Body of pancreas (tissue), 4 donors: ENCODE measurements around the gene CAMKK2.

Experiments
- POLR2A ChIP-seq, 3 donors: fragments of 450-650 bp; IDR thresholded peaks; one replicate each; pipeline ENCODE4 v1.6.1; 2016; ENCODE audit warnings: antibody characterized with exemption in 3 of 3, mild to moderate bottlenecking in 2 of 3
- TF ChIP-seq, protein P1 (sequence below), 7 experiments: fragments of 450-650 bp in 4 of 7; fragments of 200-600 bp in 3 of 7; sonication (generic) in 3 of 7; IDR thresholded peaks; one replicate each; pipeline ENCODE4 v1.5.1; 2016 to 2019; ENCODE audit warnings: antibody characterized with exemption in 7 of 7

GRCh38 chr12:121222847-121223246 is 73.7 kb downstream of the CAMKK2 start:
- TF ChIP-seq, protein P1, sequence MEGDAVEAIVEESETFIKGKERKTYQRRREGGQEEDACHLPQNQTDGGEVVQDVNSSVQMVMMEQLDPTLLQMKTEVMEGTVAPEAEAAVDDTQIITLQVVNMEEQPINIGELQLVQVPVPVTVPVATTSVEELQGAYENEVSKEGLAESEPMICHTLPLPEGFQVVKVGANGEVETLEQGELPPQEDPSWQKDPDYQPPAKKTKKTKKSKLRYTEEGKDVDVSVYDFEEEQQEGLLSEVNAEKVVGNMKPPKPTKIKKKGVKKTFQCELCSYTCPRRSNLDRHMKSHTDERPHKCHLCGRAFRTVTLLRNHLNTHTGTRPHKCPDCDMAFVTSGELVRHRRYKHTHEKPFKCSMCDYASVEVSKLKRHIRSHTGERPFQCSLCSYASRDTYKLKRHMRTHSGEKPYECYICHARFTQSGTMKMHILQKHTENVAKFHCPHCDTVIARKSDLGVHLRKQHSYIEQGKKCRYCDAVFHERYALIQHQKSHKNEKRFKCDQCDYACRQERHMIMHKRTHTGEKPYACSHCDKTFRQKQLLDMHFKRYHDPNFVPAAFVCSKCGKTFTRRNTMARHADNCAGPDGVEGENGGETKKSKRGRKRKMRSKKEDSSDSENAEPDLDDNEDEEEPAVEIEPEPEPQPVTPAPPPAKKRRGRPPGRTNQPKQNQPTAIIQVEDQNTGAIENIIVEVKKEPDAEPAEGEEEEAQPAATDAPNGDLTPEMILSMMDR (IDR thresholded peaks at IDR 0.05) = no peak
- TF ChIP-seq POLR2A (IDR thresholded peaks at IDR 0.05) = no peak
